NCI-H1930 (cell line): ENCODE measurements around the gene NADSYN1.
"Not testable (repeated sequence)": the region's sequence is repeated elsewhere in the genome, so short reads cannot be mapped to it uniquely, and the experiment has no call there.

Experiments used
- DNase-seq, 2 experiments: peaks; one replicate each; lab custom pipeline; 2025; lab: John Stamatoyannopoulos, UW

NADSYN1 gene

DNA sequence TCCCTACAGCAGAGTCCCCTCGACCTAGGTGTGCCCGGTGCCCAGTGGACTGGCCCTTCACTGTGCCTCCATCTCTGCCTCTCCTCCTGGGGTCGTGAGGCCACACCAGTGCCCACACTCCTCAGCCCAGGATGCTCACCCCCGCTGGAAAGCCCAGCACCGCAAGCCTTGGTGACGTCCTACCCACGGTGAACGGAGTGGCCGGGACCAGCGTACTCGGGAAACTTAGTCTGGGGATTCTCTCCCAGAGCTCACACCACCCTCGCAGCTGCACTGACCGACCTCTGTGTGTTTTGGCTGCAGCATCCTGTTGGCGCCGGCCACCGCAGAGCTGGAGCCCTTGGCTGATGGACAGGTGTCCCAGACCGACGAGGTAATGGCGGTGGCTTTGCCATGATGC lies 38.5 kb downstream of the NADSYN1 start:
- no peak for DNase-seq

DNA sequence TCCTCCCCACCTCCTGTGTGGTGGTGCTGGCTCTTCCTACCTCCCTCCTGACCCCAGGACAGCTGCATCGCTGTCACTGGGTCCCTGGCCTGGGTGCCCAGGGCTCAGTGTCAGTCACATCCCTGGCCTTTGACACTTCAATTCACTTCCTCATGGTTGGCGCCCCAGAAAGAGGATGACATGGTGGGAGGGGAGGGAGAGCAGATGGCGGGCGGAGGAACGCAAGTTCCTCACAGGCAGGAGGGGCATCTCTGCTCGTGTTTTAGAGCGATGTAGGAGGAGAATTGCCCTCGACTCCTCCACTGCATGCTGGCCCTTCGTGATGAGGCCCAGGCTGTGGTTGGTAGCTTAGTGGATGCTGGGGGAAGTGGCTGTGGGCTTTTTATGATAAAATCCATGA lies 38.9 kb downstream of the NADSYN1 start:
- DNase-seq = no peak

DNA sequence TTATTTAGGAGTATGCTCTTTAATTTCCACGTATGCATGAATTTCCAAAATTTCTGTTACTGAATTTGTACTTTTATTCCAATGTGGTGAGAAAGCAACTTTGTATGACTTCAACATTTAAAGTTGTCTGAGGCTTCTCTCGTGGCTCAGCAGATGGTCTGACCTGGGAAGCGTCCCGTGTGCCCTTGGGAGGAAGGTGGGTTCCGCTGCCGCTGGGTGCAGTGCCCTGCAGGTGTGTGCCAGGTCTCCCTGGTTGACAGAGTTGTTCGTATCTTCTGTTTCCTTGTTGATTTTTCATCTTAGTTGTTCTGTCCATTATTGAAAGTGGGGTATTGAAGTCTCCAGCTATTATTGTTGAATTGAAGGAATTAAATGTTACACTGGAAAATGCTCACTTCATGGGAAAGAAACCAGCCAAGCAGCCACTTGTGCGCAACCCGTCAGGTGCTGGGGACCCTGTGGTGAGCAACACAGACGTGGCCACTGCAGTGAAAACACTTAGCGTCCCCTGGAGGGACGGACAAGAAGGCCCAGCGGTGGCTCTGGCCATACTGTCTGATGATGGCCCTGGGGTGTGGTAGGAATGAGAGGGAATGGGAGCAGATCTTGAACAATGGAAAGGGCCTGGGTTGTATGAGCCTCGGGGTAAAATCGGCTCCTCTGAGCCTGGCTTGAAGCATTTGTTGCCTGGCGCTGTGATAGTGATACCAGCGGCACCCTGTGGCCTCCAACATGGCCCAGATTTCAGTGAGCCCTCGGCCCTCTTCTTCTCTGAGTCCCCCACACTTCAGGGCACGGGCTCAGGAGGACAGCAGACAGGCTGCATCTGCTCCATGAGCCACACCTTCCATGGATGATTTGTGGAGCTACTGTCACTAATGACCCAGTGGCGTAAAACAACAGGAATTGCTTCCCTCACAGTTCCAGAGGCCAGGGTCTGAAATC lies 42.6 kb downstream of the NADSYN1 start:
- DNase-seq = no peak

DNA sequence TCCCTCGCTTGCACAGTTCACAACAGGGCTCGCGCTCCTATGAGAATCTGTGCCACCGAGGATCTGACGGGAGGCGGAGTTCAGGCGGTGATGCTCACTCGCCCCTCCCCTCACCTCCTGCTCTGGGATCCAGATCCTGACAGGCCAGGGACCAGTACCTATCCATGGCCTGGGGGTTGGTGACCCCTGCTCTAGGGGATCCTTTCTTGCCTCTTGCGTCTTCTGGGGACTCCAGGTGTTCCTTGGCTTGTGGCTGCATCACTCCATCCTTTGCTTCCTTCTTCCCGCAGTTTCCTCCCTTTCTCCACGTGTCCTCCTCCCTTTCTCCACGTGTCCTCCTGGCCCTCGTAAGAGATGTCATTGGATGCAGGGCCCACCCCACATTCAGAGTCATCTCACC lies 43.4 kb downstream of the NADSYN1 start:
- DNase-seq = no peak

DNA sequence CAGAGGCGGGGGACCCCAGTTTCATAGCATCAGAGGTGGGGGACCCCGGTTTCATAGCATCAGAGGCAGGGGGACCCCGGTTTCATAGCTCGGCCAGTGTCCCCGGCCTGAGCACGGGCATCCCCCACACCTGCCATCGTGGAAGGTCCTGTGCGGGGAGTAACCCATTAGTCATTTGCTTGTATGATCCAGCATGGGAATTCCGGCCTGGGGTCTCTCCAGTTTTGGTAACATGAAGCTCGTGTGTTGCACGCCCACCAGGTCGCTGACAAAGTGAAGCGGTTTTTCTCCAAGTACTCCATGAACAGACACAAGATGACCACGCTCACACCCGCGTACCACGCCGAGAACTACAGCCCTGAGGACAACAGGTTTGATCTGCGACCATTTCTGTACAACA lies 45.1 kb downstream of the NADSYN1 start:
- DNase-seq = no peak

DNA sequence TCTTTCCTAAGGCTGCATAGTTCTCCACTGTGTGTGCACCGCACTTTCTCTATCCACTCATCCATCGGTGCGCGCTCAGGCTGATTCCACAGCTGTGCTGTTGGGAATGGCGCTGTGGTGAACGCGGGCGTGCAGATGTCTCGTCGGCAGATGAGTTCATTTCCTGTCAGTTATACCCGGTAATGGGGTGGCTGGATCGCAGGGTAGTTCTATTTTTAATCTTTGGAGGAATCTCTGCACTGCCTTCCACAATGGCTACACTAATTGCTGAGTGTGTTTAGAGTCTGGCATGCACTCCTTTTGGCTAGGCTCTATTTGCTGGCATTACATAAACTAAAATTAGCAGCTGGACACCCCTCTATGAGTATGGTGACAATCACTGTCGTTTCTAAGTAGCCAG lies 46.1 kb downstream of the NADSYN1 start:
- DNase-seq = no peak

DNA sequence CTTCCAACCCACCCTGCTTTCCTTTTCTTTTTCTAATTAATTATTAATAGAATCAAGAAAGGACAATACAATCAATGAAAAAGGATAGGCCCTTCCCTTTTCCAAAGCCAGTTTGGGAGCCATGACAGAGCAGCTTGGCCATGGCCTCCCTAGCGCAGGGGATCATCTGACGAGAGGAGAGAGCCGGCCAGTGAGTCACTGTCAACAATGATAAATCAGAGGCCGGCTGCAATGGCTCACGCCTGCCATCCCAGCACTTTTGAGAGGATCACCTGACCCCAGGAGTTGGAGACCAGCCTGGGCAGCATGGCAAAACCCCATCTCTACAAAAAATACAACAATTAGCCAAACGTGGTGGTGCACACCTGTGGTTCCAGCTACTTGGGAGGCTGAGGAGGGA lies 46.5 kb downstream of the NADSYN1 start:
- no peak for DNase-seq

DNA sequence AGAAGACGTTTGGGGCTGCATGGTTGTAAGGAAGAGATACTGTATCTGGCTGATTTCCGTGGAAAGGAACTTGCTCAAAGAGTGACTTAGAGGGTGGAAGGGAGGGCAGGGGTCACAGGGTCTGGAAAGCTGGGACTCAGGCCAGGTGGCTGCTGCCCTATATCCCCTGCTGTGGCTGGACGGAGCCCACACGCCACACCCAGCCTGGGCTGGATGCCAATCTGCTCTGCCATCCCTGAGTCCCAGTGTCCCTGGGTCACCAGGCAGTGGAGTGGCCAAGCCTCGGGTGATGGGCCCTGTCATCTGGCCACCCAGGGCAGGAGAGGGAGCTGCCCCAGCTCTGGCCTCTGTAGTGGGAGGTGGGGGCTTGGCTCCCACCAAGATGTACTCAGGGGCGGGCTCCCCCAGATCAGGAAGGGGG lies 47.6 kb downstream of the NADSYN1 start:
- no peak for DNase-seq

DNA sequence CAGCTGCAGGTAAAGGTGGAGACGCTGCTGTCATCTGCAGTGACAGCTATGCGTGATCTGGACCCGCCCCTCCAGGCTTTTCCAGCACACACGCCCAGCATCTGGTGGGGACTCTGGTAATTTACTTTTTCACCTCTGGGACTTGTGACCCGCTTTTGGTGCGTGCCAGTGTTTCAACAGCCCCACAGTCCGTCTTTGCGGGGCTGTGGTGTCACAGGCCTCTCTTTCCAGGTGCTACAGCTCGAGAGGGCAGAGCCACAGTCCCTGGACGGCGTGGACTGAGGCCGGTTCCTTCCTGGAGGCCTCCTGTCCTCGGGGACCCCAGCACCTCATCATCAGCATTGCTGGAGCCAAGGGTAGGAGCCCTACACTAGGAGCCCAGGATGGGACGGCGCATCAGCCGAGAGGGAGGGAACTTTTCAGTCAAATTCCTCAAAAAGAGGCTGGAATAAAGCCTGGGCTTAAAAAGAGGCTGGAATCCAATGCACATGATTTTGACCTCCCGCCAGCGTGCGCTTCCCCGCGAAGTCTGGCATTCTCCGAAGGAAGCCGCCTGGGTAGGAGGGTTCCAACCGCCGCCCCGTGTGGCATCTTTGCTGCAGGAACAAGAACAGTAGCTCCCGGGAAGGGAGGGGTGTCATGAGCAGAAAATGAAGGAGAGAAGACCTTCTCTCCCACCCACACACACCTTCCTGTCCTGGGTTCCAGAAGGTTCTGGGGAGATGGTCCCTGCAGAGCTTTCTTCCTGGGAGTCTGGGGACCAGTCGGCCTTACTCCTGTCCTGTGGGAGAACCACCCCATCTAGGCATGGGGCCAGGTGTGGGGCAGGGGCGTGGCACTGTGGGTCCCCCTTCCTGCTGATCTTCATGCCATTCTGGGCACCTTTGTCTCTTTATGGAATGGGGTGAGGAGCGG lies 48.3 kb downstream of the NADSYN1 start:
- DNase-seq = no peak

DNA sequence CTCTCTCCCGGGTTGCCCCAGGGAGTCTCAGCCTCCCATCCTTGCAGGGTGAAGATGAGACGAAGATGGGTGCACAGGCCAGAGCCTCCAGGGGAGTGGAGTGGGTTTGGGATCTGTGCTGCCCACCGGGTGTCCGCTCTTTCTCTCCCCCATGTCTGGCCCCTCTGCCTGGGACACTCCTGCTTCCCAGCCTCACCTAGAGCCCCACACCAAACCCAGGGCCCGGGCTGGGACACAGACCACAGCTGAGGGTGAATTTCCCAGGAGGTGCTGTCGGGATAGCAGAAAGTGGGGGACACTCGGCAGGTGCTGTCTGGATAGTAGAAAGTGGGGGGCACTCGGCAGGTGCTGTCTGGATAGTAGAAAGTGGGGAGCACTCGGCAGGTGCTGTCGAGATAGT lies 49.0 kb downstream of the NADSYN1 start:
- no peak for DNase-seq

DNA sequence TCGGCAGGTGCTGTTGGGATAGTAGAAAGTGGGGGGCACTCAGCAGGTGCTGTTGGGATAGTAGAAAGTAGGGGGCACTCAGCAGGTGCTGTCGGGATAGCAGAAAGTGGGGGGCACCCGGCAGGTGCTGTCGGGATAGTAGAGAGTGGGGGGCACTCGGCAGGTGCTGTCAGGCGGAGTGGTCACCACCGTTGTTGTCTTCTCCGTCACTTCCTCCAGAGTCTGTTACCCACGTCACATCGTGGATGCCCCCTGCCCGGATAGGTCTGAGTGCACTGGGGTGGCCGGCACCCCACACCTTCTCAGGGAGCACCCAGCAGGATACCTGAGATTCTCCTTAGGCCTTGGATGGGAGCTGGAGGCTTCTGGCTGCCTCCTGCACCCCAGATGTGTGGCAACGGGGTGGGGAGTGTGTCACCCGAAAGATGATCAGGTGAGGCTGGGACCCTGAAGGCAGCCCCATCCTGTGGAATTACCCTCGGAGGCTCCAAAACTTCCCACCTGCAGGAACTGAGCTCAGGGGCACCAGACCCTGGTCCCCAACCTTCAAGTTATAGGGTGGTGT lies 50.0 kb downstream of the NADSYN1 start:
- DNase-seq = no peak

DNA sequence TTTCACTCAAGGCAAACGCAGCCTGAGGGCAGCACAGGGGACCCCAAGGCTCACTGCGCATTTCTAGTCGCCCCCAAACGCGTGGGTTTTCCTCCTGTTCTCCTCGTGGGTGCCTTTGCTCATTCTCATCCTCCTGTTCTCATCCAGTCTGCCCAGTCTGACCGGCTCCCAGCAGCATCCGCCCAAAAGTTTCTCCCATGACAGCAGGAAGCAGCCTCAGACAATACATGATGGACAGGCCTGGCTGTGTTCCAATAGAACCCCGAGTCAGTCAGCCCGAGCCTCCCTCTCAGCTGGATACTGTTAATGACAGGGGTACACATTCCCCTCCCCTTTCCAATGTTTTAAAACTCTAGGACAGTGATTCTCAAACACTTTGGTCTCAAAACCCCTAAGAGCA lies 51.5 kb downstream of the NADSYN1 start:
- no peak for DNase-seq

DNA sequence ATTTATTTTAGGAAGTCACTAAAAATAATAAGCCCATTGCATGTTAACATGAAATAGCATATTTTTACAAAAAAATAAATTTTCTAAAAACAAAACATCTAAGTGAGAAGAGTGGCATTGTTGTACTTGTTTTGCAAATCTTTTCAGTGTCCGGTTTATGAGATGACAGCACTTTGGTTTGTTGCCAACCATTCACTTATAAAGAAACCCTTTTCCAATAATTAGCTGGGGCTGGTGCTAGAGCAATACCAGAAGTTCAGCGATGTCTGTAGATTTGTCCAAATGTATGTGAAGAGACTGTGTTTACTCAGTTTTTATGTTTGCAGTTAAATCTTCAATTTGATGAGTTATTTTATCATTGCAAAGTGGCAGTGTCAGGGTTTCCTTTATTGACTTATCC lies 52.0 kb downstream of the NADSYN1 start:
- DNase-seq = no peak

DNA sequence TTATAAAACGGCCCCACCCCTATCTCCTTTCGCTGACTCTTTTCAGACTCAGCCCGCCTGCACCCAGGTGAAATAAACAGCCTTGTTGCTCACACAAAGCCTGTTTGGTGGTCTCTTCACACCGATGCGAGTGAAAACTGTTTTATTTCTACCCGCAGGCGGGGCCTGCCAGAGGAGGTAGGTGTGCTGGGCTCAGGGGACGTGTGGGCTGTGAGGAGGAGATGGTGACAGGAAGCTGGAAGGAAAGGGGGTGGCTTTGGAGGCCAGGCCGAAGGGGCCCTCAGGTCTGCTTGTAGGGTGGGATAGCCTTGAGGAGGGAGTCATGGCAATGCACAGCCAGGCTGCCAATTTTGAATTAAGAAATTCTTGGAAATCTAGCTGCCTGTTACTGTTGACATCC lies 52.8 kb downstream of the NADSYN1 start:
- no peak for DNase-seq

DNA sequence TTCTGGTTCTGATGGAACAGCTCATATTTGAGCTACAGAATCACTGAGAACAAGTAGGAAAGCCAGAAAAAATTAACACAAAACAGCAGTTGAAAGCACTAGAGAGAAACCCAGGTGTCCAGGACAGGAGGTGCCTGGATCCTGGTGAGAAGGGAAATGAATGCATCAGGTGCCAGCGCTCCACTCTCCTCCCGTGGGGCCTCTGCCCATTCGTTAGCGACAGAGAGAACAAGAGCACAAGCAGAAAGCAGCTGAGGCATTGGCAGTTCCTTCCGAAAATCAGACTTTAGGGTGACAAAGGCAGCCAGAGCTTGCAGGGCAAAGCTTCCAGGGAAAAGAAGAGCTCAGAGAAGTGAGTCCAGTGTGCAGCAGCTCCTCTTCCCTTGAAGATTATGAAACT lies 54.1 kb downstream of the NADSYN1 start:
- no peak for DNase-seq

DNA sequence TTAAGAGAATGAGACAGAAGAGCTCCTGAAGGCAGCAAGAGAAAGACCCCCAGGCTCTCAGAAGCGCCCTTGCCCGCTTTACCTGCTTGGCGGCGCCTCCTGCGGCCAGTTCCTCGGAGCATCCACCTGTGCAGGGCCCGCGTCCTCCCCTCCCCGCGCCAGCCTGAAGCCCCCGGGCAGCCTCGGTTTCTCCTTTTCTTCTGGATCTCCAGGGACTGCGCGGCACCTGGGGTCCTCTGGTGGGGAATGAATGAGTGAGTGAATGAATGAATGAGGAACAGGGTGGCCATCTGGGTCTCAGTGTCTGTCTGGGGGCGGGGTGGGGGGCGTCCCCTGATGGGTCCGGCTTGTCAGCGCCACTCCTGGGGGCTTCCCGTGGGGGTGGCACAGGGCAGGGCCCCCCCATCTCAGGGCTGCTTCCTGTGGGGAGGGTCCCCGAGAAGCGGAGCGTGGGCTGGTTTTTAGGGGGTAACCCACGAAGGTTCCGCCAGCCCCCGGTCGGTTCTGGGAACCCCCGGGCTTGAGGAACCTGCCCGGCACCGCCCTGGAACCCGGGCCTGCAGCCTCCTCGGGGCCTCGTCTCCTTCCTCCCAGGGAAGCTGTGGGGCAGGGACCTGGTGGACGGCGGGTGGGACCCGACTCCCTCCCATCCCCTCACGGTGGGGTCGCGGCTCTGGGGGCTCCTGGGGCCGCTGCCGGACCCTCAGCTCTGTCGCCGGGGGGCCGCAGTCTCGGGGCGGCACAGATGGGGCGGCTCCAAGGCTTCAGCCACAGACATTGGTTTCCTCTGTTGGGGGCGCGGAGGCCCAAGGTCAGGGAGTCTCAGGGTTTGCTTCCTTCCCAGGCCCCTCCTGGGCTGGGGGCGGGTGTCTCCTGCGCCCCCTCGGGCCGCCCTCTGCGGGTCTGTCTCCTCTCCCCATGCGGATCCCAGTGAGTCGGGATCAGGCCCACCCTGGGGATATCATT lies 65.8 kb downstream of the NADSYN1 start:
- DNase-seq = no peak

DNA sequence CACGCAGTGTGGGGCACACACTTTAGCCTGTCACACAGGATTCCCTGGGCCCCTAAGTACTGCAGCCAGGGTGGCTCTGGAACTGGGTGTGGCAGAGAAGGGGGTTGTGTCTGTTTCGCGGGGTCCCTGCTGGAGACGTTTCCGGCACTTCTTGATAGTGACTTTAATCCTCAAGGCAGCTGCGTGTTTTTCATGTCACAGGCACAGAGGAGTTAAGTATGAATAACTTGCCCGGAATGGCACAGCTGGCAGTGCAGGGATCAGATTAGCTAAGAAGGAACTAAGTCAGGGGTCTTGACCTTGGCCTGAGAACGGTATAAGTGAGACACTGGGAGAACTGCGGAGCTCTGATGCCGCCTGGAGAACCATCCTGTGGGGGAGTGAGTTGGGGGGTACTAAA lies 66.5 kb downstream of the NADSYN1 start:
- DNase-seq = no peak

DNA sequence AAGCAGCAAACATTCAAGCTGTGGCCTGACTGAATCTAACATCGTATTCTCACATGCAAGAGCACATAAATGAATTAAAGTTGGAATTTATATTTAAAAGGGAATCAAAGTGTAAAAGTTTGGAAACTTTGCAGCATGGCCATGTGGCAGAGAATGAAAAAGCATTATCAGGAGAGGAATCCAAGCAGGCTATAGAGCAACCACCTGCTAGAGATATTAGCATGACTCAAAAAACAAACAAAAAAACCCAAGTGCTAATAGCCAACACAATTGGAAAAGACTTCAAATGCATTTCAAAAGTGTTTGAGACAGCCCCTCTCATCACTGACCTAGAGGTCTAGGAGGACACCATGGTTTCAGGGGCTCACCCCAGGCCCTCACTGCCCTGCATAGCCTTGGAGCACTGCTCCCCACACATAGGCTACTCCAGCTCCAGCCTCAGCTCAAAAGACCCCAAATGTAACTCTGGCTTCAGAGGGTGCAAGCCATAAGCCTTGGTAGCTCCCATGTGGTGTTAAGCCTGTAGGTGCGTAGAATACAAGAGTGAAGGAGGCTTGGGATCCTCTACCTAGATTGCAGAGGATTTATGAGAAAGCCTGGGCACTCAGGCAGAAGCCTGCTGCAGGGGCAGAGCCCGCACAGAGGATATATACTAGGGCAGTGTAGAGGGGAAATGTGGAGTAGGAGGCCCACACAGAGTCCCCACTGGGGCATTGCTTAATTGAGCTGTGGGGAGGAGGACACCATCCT lies 72.4 kb downstream of the NADSYN1 start:
- no peak for DNase-seq

DNA sequence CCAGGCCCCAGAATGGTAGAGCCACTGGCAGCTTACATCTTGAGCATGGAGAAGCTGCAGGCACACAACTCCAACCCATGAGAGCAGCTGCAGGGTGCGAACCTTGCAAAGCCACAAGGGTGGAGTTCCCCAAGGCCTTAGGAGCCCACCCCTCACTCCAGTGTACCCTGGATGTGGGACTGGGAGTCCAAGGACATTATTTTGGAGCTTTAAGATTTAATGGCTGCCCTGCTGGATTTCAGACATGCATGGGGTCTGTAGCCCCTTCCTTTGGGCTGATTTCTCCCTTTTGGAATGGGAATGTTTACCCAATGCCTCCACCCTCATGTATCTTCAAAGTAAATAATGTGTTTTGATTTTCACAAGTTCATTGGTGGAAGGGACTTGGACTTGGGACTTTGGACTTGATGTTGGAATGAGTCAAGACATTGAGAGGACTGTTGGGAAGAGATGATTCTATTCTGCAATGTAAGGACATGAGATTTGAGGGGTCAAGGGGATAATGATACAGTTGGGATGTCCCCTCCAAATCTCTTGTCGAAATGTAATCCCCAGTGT lies 73.0 kb downstream of the NADSYN1 start:
- DNase-seq = no peak

DNA sequence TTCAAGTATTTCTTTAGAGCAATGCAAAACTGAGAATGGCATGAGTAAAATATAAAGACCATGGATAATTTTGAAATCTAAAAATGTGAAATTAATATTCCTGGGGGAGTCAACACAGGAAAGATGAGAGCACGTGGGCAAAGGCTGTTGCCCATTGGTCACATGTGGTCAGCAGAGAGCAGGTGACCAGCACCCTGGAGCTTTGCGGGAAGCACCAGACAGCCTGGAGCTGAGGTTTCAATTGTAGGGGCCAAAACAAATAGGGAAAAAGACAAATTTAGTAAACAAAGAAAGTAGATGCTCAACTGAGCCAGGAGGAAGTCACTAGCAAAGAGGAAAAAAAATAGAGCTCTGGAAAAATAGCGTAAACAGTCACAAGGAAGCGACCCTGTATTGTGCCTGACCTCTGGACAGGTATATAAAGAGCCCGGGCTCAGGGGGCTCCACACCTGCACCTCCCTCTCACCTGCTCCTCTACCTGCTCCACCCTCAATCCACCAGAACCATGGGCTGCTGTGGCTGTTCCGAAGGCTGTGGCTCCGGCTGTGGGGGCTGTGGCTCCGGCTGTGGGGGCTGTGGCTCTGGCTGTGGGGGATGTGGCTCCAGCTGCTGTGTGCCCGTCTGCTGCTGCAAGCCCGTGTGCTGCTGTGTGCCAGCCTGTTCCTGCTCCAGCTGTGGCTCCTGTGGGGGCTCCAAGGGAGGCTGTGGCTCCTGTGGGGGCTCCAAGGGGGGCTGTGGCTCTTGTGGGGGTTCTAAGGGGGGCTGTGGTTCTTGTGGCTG lies 74.0 kb downstream of the NADSYN1 start, which contains the start of gene KRTAP5-7:
TSS of gene KRTAP5-7 (plus strand) at position 472 of the 780 bp plus-strand sequence. CDS start at position 506, 34 bp downstream.
- not testable (repeated sequence) for DNase-seq
